Glutamatergic neuron (in vitro differentiated cells): Measurements from ENCODE around the gene DCAF12. TPM values are rescaled to one million over a fixed set of nuclear protein-coding genes. Genes with fewer than 3 reads are reported as not detected.

Source experiments
- DNase-seq: peaks from one replicate; pipeline ENCODE4 v3.0.0; 2022
- H3K27ac Mint-ChIP-seq: one replicate; pipeline ENCODE4 v1.8.0; 2020; ENCODE audit warnings: mild to moderate bottlenecking, mixed read lengths, inconsistent platforms; ENCODE audit not compliant: unreplicated experiment
- H3K27me3 Mint-ChIP-seq: one replicate; pipeline ENCODE4 v1.8.0; 2020; ENCODE audit warnings: mild to moderate bottlenecking, moderate library complexity, mixed read lengths, inconsistent platforms; ENCODE audit not compliant: unreplicated experiment
- H3K36me3 Mint-ChIP-seq: one replicate; pipeline ENCODE4 v1.8.0; 2020; ENCODE audit warnings: mild to moderate bottlenecking, mixed read lengths, inconsistent platforms; ENCODE audit not compliant: unreplicated experiment
- H3K4me1 Mint-ChIP-seq: one replicate; pipeline ENCODE4 v1.8.0; 2020; ENCODE audit warnings: mild to moderate bottlenecking, low read depth, mixed read lengths, inconsistent platforms; ENCODE audit not compliant: unreplicated experiment
- H3K4me3 Mint-ChIP-seq: one replicate; pipeline ENCODE4 v1.8.0; 2020; ENCODE audit warnings: mild to moderate bottlenecking, mixed read lengths, inconsistent platforms; ENCODE audit not compliant: unreplicated experiment
- H3K9me3 Mint-ChIP-seq: one replicate; pipeline ENCODE4 v1.8.0; 2020; ENCODE audit warnings: mild to moderate bottlenecking, moderate library complexity, mixed read lengths, inconsistent platforms; ENCODE audit not compliant: unreplicated experiment
- total RNA-seq: library from RNA; stranded (reverse); fragmentation: NEBNext Ultra II Directional; extraction: Animal tissue kit (Norgen Biotek cat#: 25700); gene quantifications from one replicate; pipeline ENCODE4 v1.2.1, GENCODE V29; 2021; ENCODE audit not compliant: unreplicated experiment
- TF ChIP-seq, protein P1 (sequence below): fragments of 200-600 bp; sonication (generic); IDR thresholded peaks from one replicate; pipeline ENCODE4 v1.5.0; 2021; ENCODE audit not compliant: partially characterized antibody, unreplicated experiment

The DCAF12 gene
- total RNA-seq, 1 donor from 2014 or later, result 37.9 TPM

DNA sequence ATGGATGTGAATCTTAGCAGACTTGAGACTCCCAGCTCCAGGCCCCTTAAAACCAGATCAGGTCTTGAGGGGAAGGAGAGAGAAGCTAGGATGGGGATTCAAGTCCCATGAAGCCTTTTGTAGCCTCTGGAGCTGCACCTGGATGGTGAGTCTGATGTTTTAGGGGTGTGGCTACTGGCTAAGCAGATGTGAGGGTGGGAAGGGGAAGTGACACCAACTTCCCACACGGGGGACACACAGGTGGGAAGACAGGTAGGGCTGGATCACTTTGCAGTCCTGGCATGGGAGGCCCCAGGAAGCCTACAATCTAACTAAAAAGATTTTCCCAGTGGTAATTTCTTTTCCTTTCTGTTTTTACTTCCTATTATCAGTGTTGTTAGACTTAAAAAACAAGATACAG is 39.1 kb downstream of the DCAF12 start:
- Mint-ChIP-seq H3K4me3 (no peak overlapping the region), H3K4me1 (peaks cover 8% of the 10 kb centered on the region), H3K27ac (no peak overlapping the region), H3K9me3 (no peaks in the 10 kb centered on the region), H3K36me3 (no peaks in the 10 kb centered on the region), H3K27me3 (no peaks in the 10 kb centered on the region)
- TF ChIP-seq, protein P1, sequence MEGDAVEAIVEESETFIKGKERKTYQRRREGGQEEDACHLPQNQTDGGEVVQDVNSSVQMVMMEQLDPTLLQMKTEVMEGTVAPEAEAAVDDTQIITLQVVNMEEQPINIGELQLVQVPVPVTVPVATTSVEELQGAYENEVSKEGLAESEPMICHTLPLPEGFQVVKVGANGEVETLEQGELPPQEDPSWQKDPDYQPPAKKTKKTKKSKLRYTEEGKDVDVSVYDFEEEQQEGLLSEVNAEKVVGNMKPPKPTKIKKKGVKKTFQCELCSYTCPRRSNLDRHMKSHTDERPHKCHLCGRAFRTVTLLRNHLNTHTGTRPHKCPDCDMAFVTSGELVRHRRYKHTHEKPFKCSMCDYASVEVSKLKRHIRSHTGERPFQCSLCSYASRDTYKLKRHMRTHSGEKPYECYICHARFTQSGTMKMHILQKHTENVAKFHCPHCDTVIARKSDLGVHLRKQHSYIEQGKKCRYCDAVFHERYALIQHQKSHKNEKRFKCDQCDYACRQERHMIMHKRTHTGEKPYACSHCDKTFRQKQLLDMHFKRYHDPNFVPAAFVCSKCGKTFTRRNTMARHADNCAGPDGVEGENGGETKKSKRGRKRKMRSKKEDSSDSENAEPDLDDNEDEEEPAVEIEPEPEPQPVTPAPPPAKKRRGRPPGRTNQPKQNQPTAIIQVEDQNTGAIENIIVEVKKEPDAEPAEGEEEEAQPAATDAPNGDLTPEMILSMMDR, result no peak
- DNase-seq, result no peak

DNA sequence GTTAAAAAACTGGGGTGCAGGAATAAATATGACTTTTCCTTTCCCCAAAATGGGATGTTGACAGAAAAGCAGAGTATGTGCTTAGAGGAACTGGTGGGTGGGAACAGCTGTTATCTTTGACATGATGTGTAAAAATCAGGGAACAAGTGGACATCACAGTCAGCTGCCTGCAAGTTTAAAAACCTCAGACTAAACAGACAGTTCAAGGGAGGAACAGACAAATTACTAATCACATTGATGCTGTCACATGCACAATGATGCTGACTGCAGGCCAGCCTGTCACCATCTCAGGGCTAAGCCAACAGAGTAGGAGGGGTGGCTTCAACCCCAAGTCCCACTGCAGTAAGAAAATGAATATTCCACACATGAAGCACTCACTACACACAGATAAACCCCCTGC is 39.6 kb downstream of the DCAF12 start:
- TF ChIP-seq, protein P1, result no peak
- no peak for DNase-seq
- H3K4me1 Mint-ChIP-seq, result peaks cover 8% of the 10 kb centered on the region
- H3K9me3 Mint-ChIP-seq, result no peaks in the 10 kb centered on the region
- H3K36me3 Mint-ChIP-seq, result no peaks in the 10 kb centered on the region
- H3K27me3 Mint-ChIP-seq, result no peaks in the 10 kb centered on the region
- H3K27ac Mint-ChIP-seq, result peak overlapping the region; percentile 12
- H3K4me3 Mint-ChIP-seq, result no peak overlapping the region

DNA sequence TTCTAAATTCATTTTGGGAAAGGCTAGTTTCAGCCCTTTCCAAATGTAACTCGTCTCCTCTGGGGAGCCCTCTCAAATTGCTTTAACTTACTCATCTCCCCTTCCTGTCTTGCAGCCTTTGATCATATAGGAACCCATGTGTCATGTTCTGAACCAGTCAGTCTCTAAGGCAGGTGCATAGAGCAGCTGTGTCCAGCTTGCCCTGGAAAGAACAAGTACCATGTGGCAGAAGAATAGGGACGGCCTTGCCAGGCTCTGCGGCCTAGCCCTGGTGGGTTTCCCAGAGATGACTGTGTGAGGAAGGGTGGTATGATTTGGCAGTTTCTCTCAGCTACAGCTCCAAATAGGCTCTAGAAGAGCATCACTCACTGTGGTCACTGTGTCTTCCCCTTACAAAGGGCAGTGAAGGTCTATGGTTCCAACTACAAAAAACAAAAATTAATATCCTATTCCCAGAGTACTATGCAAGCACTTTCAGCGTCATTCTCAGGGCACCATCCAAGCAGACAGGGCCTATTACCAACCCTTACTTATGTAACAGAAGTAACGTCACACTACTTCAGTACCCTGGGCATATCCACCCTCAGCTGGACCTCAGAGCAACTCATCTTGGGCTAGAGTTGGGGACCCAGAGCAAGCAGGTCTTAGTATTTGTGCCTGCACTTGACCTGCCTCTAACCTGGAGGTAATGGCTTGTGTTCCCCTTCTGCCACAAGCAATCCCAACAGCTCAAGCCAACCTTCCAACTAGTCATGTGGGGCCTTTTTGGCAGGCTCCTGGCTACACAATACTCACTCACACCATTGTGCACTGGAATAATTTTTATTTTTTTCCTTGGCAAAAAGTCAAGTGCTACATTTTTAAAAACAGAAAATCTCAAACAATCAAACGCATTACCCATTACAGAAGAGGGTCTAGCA is 40.7 kb downstream of the DCAF12 start:
- Mint-ChIP-seq H3K27me3 (no peaks in the 10 kb centered on the region), H3K9me3 (no peaks in the 10 kb centered on the region), H3K36me3 (no peaks in the 10 kb centered on the region), H3K4me1 (peaks cover 8% of the 10 kb centered on the region), H3K27ac (no peak overlapping the region), H3K4me3 (no peak overlapping the region)
- no peak for DNase-seq
- TF ChIP-seq, protein P1, result no peak

DNA sequence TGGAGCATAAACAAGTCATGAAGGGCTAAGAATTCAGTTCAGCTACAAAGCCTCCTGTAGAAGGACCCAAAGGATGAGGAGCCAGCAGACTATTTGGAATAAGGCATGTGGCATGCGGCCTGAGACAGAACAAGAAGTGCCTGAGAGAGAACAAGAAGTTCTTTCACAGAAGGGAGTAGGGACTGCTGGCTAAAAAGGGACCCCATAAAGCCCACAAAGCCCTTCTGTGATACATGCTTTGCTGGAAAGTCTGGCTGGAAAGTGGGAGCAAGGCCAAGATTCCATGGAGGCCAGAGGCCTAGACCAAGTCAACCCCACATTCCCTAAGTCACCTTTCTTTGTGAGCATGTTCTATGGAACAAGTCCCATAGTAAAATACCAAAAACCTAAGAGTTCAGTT is 41.9 kb downstream of the DCAF12 start:
- H3K27ac Mint-ChIP-seq, result no peak overlapping the region
- H3K36me3 Mint-ChIP-seq, result no peaks in the 10 kb centered on the region
- no peak for DNase-seq
- TF ChIP-seq, protein P1, result no peak
- H3K9me3 Mint-ChIP-seq, result no peaks in the 10 kb centered on the region
- H3K27me3 Mint-ChIP-seq, result no peaks in the 10 kb centered on the region
- peaks cover 8% of the 10 kb centered on the region for H3K4me1 Mint-ChIP-seq
- no peak overlapping the region for H3K4me3 Mint-ChIP-seq

DNA sequence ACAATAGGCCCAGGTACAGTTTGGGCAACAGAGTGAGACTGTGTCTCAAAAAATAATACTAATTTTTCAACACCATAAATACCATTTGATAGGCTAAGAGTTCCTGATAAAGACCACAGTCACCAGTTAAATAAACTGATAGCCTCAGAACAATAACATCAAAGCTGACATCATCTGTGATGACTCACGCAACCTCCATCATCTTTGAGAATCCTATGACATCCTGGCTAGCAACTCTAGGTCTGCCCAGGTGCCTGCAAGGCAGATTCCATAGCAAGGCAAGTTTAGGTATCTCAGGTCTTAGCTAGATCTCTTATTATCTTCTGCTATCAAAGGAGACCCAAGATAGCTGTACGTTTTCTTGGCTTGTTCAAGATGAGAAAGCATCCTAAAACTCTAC is 47.3 kb downstream of the DCAF12 start:
- no peaks in the 10 kb centered on the region for H3K9me3 Mint-ChIP-seq

More for the DNA sequence above, 47.3 kb downstream of the DCAF12 start:
- Mint-ChIP-seq H3K36me3 (no peaks in the 10 kb centered on the region), H3K4me1 (peaks cover 3% of the 10 kb centered on the region), H3K27me3 (no peaks in the 10 kb centered on the region), H3K4me3 (no peak overlapping the region), H3K27ac (no peak overlapping the region)
- DNase-seq, result no peak
- TF ChIP-seq, protein P1, result no peak
